Measurements from ENCODE around the gene CCND1. TPM values are rescaled to one million over a fixed set of nuclear protein-coding genes. Genes with fewer than 3 reads are reported as not detected.

CCND1 gene
- total and polyA plus RNA-seq, 9 of the 15 experiments (the other 6 are each of a cell fraction or from before 2014, with no cell fraction given), result 0.04 to 23.3 (median 3.8) TPM

- peaks cover 4% of the 10 kb centered on the region in 2 experiments; a peak in 4 of 5 replicates for H3K4me1 ChIP-seq (replicated peaks in 1 of 2; ENCODE audit: control insufficient read depth in 2 of 2, insufficient read depth in 2 of 2, low read length in 2 of 2)
- H3K27ac ChIP-seq (ENCODE audit: extremely low read depth, low read depth, low read length), result no peak overlapping the region
- no peaks in the 10 kb centered on the region for H3K79me2 ChIP-seq (ENCODE audit: control insufficient read depth, insufficient read depth, low read length)
- WGBS (ENCODE audit: insufficient coverage, low coverage, missing lambda C conversion rate), result 94% methylated on average over 28 of the region's 33 CpGs
- no peak for DNase-seq (ENCODE audit: extremely low read depth in 1 of 4, low spot score in 3 of 4)
- no peaks in the 10 kb centered on the region for H3K27me3 ChIP-seq (ENCODE audit: control insufficient read depth in 2 of 2, insufficient read depth in 2 of 2, low read length in 2 of 2)
- FAIRE-seq, result no peak
- intact Hi-C loops (cut with micrococcal nuclease) (no loop called here), in situ Hi-C loops (cut with MboI) (loop anchor here (25.0 kb wide), 2 partner anchors 830 to 1030 kb away; partner anchors contain the start of gene CPT1A)
- H3K36me3 ChIP-seq (ENCODE audit: control insufficient read depth, insufficient read depth, low read length), result peaks cover 69% of the 10 kb centered on the region
- peaks cover 5% of the 10 kb centered on the region for H4K20me1 ChIP-seq (replicated peaks; ENCODE audit: control insufficient read depth, insufficient read depth, low read length)
- H3K9me1 ChIP-seq (ENCODE audit: control insufficient read depth, insufficient read depth, low read length), result peaks cover 3% of the 10 kb centered on the region
- no peak overlapping the region for H3K4me2 ChIP-seq (ENCODE audit: insufficient read depth, low read length)
- BruUV-seq (replicated peaks), result no TSS peak
- ChIA-PET CTCF (ENCODE audit: low intra/inter-chr PET ratio) (no interaction called here), POLR2A (interaction anchor here (0.6 kb wide), 1 partner anchor 550 kb away, joined by 3 read pairs; no protein-coding TSS in a partner anchor)
- TF ChIP-seq THRB (CRISPR knock-in tag; conservative IDR thresholded peaks at IDR 0.05) (no peak), TEAD1 (CRISPR knock-in tag; IDR thresholded peaks at IDR 0.05) (no peak), ZNF609 (CRISPR knock-in tag; IDR thresholded peaks at IDR 0.05; ENCODE audit: borderline replicate concordance) (no peak), E2F1 (CRISPR knock-in tag; IDR thresholded peaks at IDR 0.05) (no peak), ARID3B (CRISPR knock-in tag; IDR thresholded peaks at IDR 0.05; ENCODE audit: borderline replicate concordance) (no peak), RCOR1 (IDR thresholded peaks at IDR 0.05; ENCODE audit: borderline replicate concordance in 1 of 2, low read depth in 2 of 2, low read length in 2 of 2) (no peak), ZNF586 (CRISPR knock-in tag; conservative IDR thresholded peaks at IDR 0.05) (no peak)
- ATAC-seq, result no peak
- H3K9ac ChIP-seq (ENCODE audit: insufficient read depth in 1 of 2, low read depth in 2 of 2, low read length in 2 of 2), result no peak overlapping the region; a peak in 1 of 4 replicates
- no peak overlapping the region for H3K4me3 ChIP-seq
- H2AFZ ChIP-seq (ENCODE audit: low read depth, low read length), result no peak overlapping the region
- H3K9me3 ChIP-seq (replicated peaks; ENCODE audit: control insufficient read depth, insufficient read depth, low read depth, low read length), result no peaks in the 10 kb centered on the region
These were observed 26.0 kb downstream of the CCND1 start for GRCh38 chr11:69666752-69667536.
